GM12878 (cell line): ENCODE data around the gene GORASP1. TPM values are rescaled to one million over a fixed set of nuclear protein-coding genes. Genes with fewer than 3 reads are reported as not detected.

ENCODE experiments used
- ATAC-seq: fragments of 200-7000 bp; cut with Tn5 transposase; 3 replicates; pipeline ENCODE4 v1.9.1; 2020; ENCODE audit warnings: mild to moderate bottlenecking, moderate library complexity
- BruUV-seq: library from RNA; stranded (reverse); fragments of 400-500 nt; replicated peaks from 2 replicates; lab custom pipeline; 2021; lab: Mats Ljungman, UMichigan
- CTCF ChIA-PET: fragments of 300-600 bp; sonication (Branson Sonifier 250); formaldehyde crosslinking; extraction: SDS; loops from one replicate; lab custom pipeline; 2021; ENCODE audit warnings: inconsistent platforms; lab: Yijun Ruan, JAX
- POLR2A ChIA-PET: fragments of 350-600 bp; formaldehyde crosslinking; extraction: SDS; loops from one replicate; lab custom pipeline; 2021; ENCODE audit warnings: inconsistent platforms; lab: Charles Lee
- RAD21 ChIA-PET: fragments of 300-600 bp; sonication (Branson Sonifier 250); formaldehyde crosslinking; loops from one replicate; lab custom pipeline; 2023; ENCODE audit warnings: antibody characterized with exemption; ENCODE audit not compliant: unreplicated experiment; lab: Charles Lee
- SMC1A ChIA-PET: fragments of 300-600 bp; sonication (Branson Sonifier 250); formaldehyde crosslinking; loops from one replicate; lab custom pipeline; 2023; ENCODE audit not compliant: unreplicated experiment, uncharacterized antibody; lab: Charles Lee
- DNase-seq: peaks from one replicate; pipeline ENCODE4 v3.0.0-alpha.2; 2011; ENCODE audit warnings: low read depth, low spot score
- FAIRE-seq: peaks from 3 replicates; lab custom pipeline; 2011; peaks lifted over from hg19 to GRCh38; lab: Jason Lieb, UNC
- H2AFZ ChIP-seq: 2 replicates; pipeline ENCODE4 v1.6.0; 2011; ENCODE audit warnings: low read depth, low read length, control low read depth; ENCODE audit not compliant: control insufficient read depth
- H3K27ac ChIP-seq: 2 replicates; pipeline ENCODE4 v1.5.1; 2011; ENCODE audit warnings: control low read depth; ENCODE audit not compliant: control insufficient read depth, insufficient read depth
- H3K27me3 ChIP-seq, 2 experiments: replicated peaks in 1 of 2; 2 replicates each; pipeline versions ENCODE4 v1.6.0 to v1.6.1; 2011; ENCODE audit warnings: low read length in 1 of 2; ENCODE audit not compliant: control insufficient read depth in 2 of 2, insufficient read depth in 2 of 2
- H3K36me3 ChIP-seq, 2 experiments: 2 replicates each; pipeline ENCODE4 v1.5.1; 2011; ENCODE audit warnings: low read length in 1 of 2; ENCODE audit not compliant: control insufficient read depth in 2 of 2, insufficient read depth in 2 of 2
- H3K4me1 ChIP-seq: 2 replicates; pipeline ENCODE4 v1.6.1; 2011; ENCODE audit warnings: mild to moderate bottlenecking, low read length, moderate library complexity, mixed read lengths; ENCODE audit not compliant: control insufficient read depth, insufficient read depth
- H3K4me2 ChIP-seq: 2 replicates; pipeline ENCODE4 v1.6.0; 2011; ENCODE audit warnings: control low read depth; ENCODE audit not compliant: control insufficient read depth, insufficient read depth
- H3K4me3 ChIP-seq: fragments of 200-600 bp; sonication (generic); 2 replicates; pipeline ENCODE4 v1.5.1; 2016
- H3K79me2 ChIP-seq: 2 replicates; pipeline ENCODE4 v1.6.0; 2011; ENCODE audit warnings: low read length; ENCODE audit not compliant: control insufficient read depth, insufficient read depth
- H3K9ac ChIP-seq: 2 replicates; pipeline ENCODE4 v1.8.0; 2011; ENCODE audit warnings: low read length, control low read depth, mixed read lengths; ENCODE audit not compliant: control insufficient read depth, insufficient read depth
- H3K9me3 ChIP-seq: replicated peaks from 3 replicates; pipeline ENCODE4 v1.5.1; 2011; ENCODE audit warnings: mild to moderate bottlenecking, low read length; ENCODE audit not compliant: control insufficient read depth, insufficient read depth
- H4K20me1 ChIP-seq: 2 replicates; pipeline ENCODE4 v1.6.0; 2011; ENCODE audit not compliant: control insufficient read depth, insufficient read depth
- EED ChIP-seq: sonication (generic); IDR thresholded peaks from 2 replicates; pipeline ENCODE4 v1.6.1; 2016; ENCODE audit warnings: antibody characterized with exemption, low read depth
- FOXK2 ChIP-seq: fragments of 450-650 bp; IDR thresholded peaks from 2 replicates; pipeline ENCODE4 v1.6.1; 2017; ENCODE audit warnings: mild to moderate bottlenecking, moderate library complexity
- HDAC2 ChIP-seq: fragments of 200-600 bp; sonication (generic); IDR thresholded peaks from 2 replicates; pipeline ENCODE4 v1.6.1; 2017
- HDGF ChIP-seq: fragments of 450-650 bp; IDR thresholded peaks from 2 replicates; pipeline ENCODE4 v1.6.1; 2016; ENCODE audit warnings: antibody characterized with exemption
- IKZF2 ChIP-seq, 2 experiments: fragments of 450-650 bp; IDR thresholded peaks; 2 replicates each; pipeline ENCODE4 v1.6.1; 2017; ENCODE audit warnings: mild to moderate bottlenecking in 2 of 2, moderate library complexity in 2 of 2
- JUNB ChIP-seq: IDR thresholded peaks from 2 replicates; pipeline ENCODE4 v1.6.1; 2016; ENCODE audit warnings: antibody characterized with exemption, mild to moderate bottlenecking
- KAT2A ChIP-seq: conservative IDR thresholded peaks from 2 replicates; pipeline ENCODE4 v1.6.1; 2011; ENCODE audit warnings: low read depth, low read length; ENCODE audit not compliant: control insufficient read depth
- KDM1A ChIP-seq: fragments of 200-600 bp; sonication (generic); IDR thresholded peaks from 2 replicates; pipeline ENCODE4 v1.6.1; 2016; ENCODE audit warnings: borderline replicate concordance
- MTA2 ChIP-seq: fragments of 450-650 bp; IDR thresholded peaks from 2 replicates; pipeline ENCODE4 v1.6.1; 2016; ENCODE audit warnings: low read depth, mild to moderate bottlenecking, moderate library complexity
- NFXL1 ChIP-seq: fragments of 450-650 bp; IDR thresholded peaks from 2 replicates; pipeline ENCODE4 v1.6.1; 2017; ENCODE audit warnings: antibody characterized with exemption, mild to moderate bottlenecking, borderline replicate concordance
- PML ChIP-seq: IDR thresholded peaks from 2 replicates; pipeline ENCODE4 v1.6.1; 2012; ENCODE audit warnings: low read length, inconsistent platforms
- RBBP5 ChIP-seq: fragments of 200-600 bp; sonication (generic); conservative IDR thresholded peaks from 2 replicates; pipeline ENCODE4 v1.6.1; 2016
- SIN3A ChIP-seq: IDR thresholded peaks from 2 replicates; pipeline ENCODE4 v1.6.1; 2012; ENCODE audit warnings: low read depth, low read length, improper control_type of control experiment
- ZNF24 ChIP-seq: fragments of 450-650 bp; IDR thresholded peaks from 2 replicates; pipeline ENCODE4 v1.6.1; 2017; ENCODE audit warnings: antibody characterized with exemption, mild to moderate bottlenecking
- ZZZ3 ChIP-seq: IDR thresholded peaks from 2 replicates; pipeline ENCODE4 v1.6.1; 2011; ENCODE audit warnings: low read depth; ENCODE audit not compliant: control insufficient read depth, insufficient read length
- WGBS: methylation state at CpG from one replicate; pipeline ENCODE4 v1.1.6; 2016; ENCODE audit warnings: low lambda C conversion rate; ENCODE audit not compliant: insufficient replicate concordance, insufficient coverage; ENCODE audit errors: missing lambda C conversion rate; 5-methylcytosine and 5-hydroxymethylcytosine counted together
- in situ Hi-C: fragments of 300-500 bp; cut with MboI; formaldehyde crosslinking; loops from 9 replicates; pipeline ENCODE4 v1.14.3; 2018; ENCODE audit warnings: mixed read lengths
- intact Hi-C: fragments of 100-400 bp; cut with micrococcal nuclease; formaldehyde crosslinking; loops from one replicate; pipeline ENCODE4 v1.14.2; 2022; ENCODE audit not compliant: unreplicated experiment
- polyA plus RNA-seq, 11 experiments: library from polyadenylated mRNA; depleted of rRNA in 4 of 11; unstranded in 6 of 11; stranded (reverse) in 5 of 11; fragments of >200 nt; fragmentation: Nextera tagmentation in 4 of 11; fragmentation: Illumina TruSeq in 1 of 11; extraction: Ambion mirVana in 4 of 11; extraction: Trizol in 1 of 11; gene quantifications; 1 replicate in 1 of 11; 2 replicates in 10 of 11; pipeline versions ENCODE4 v1.2.1 to v1.2.3, GENCODE V29; 2011 to 2016; ENCODE audit warnings: inconsistent platforms in 2 of 11, missing spikeins in 2 of 11, low read depth in 1 of 11
- total RNA-seq, 4 experiments: library from RNA; depleted of rRNA in 3 of 4; stranded (reverse); fragments of >200 nt in 3 of 4; fragmentation: Illumina TruSeq in 1 of 4; extraction: Trizol in 1 of 4; gene quantifications; 2 replicates each; pipeline versions ENCODE4 v1.2.1 to v1.2.3, GENCODE V29; 2013 to 2021
- TF ChIP-seq, protein P1 (sequence below): fragments of 450-650 bp; formaldehyde crosslinking; IDR thresholded peaks from 2 replicates; pipeline ENCODE4 v1.5.0; 2022; ENCODE audit warnings: mild to moderate bottlenecking, missing genetic modification characterization
- TF ChIP-seq, protein P2 (sequence below): fragments of 150-350 bp; IDR thresholded peaks from 2 replicates; pipeline ENCODE4 v1.6.1; 2014; ENCODE audit warnings: mild to moderate bottlenecking, low read depth, low read length
- TF ChIP-seq, protein P3 (sequence below): fragments of 450-650 bp; formaldehyde crosslinking; IDR thresholded peaks from 2 replicates; pipeline ENCODE4 v1.4.0; 2022; ENCODE audit warnings: mild to moderate bottlenecking, moderate library complexity

GORASP1 gene
- total and polyA plus RNA-seq, 10 of the 15 experiments (the other 5 are each of a cell fraction or from before 2014, with no cell fraction given), result 3.6 to 32.7 (median 23.2) TPM

DNA sequence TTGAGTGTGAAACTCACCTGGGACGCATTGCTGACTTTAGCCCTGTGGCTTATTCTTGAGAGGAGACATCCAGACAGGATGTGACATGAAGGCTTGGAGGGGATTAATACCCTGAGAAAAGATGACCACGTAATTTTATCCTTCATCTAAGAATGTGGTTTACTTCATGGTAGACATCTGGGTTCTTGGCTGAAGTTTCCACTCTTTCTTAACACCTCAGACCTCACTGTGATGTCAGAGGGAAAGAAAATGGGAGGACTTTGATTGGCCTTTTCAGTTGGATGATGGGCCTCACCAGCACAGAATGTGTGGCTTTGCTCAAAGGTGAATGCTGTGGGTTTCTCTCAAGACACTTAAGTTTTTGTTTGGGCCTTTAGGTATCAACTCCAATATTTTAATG is 16.5 kb downstream of the GORASP1 start:
- in situ Hi-C loops, result no loop called here

More for the DNA sequence above, 16.5 kb downstream of the GORASP1 start:
- 0 out of 2 replicates have a peak, but pooled peaks cover 2% of the 10 kb centered on the region for H3K4me1 ChIP-seq
- no TSS peak for BruUV-seq
- no peak overlapping the region for H3K4me3 ChIP-seq
- ChIA-PET RAD21 (interaction anchor here (1.1 kb wide), 1 partner anchor 197 kb away, joined by 3 read pairs; no protein-coding TSS in a partner anchor), POLR2A (no interaction called here), SMC1A (no interaction called here), CTCF (interaction anchor here (1.1 kb wide), 1 partner anchor 198 kb away, joined by 3 read pairs; no protein-coding TSS in a partner anchor)
- 67% methylated on average over 2 of the region's 2 CpGs for WGBS
- no peak overlapping the region for H3K9ac ChIP-seq
- H3K9me3 ChIP-seq, result no peaks in the 10 kb centered on the region
- H3K36me3 ChIP-seq, result peaks cover 4 to 25% of the 10 kb centered on the region in 2 experiments; a peak in 3 of 4 replicates
- no peak overlapping the region for H2AFZ ChIP-seq
- ATAC-seq, result no peak
- intact Hi-C loops, result no loop called here
- no peak for FAIRE-seq
- H3K27me3 ChIP-seq, result no peaks in the 10 kb centered on the region
- no peak for DNase-seq
- no peaks in the 10 kb centered on the region for H4K20me1 ChIP-seq
- no peaks in the 10 kb centered on the region for H3K79me2 ChIP-seq
- no peak for TF ChIP-seq JUNB
- TF ChIP-seq, protein P1, sequence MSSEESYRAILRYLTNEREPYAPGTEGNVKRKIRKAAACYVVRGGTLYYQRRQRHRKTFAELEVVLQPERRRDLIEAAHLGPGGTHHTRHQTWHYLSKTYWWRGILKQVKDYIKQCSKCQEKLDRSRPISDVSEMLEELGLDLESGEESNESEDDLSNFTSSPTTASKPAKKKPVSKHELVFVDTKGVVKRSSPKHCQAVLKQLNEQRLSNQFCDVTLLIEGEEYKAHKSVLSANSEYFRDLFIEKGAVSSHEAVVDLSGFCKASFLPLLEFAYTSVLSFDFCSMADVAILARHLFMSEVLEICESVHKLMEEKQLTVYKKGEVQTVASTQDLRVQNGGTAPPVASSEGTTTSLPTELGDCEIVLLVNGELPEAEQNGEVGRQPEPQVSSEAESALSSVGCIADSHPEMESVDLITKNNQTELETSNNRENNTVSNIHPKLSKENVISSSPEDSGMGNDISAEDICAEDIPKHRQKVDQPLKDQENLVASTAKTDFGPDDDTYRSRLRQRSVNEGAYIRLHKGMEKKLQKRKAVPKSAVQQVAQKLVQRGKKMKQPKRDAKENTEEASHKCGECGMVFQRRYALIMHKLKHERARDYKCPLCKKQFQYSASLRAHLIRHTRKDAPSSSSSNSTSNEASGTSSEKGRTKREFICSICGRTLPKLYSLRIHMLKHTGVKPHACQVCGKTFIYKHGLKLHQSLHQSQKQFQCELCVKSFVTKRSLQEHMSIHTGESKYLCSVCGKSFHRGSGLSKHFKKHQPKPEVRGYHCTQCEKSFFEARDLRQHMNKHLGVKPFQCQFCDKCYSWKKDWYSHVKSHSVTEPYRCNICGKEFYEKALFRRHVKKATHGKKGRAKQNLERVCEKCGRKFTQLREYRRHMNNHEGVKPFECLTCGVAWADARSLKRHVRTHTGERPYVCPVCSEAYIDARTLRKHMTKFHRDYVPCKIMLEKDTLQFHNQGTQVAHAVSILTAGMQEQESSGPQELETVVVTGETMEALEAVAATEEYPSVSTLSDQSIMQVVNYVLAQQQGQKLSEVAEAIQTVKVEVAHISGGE (CRISPR knock-in tag), result no peak
- TF ChIP-seq, protein P2, sequence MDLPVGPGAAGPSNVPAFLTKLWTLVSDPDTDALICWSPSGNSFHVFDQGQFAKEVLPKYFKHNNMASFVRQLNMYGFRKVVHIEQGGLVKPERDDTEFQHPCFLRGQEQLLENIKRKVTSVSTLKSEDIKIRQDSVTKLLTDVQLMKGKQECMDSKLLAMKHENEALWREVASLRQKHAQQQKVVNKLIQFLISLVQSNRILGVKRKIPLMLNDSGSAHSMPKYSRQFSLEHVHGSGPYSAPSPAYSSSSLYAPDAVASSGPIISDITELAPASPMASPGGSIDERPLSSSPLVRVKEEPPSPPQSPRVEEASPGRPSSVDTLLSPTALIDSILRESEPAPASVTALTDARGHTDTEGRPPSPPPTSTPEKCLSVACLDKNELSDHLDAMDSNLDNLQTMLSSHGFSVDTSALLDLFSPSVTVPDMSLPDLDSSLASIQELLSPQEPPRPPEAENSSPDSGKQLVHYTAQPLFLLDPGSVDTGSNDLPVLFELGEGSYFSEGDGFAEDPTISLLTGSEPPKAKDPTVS, result no peak
- TF ChIP-seq PML, result no peak
- no peak for TF ChIP-seq IKZF2 (IDR thresholded peaks at IDR 0.05)
- no peak for TF ChIP-seq ZNF24
- no peak for TF ChIP-seq RBBP5
- TF ChIP-seq FOXK2, result no peak
- no peak for TF ChIP-seq MTA2
- TF ChIP-seq HDGF, result no peak
- no peak for TF ChIP-seq NFXL1
- TF ChIP-seq EED, result no peak
- TF ChIP-seq KDM1A, result no peak
- TF ChIP-seq, protein P3, sequence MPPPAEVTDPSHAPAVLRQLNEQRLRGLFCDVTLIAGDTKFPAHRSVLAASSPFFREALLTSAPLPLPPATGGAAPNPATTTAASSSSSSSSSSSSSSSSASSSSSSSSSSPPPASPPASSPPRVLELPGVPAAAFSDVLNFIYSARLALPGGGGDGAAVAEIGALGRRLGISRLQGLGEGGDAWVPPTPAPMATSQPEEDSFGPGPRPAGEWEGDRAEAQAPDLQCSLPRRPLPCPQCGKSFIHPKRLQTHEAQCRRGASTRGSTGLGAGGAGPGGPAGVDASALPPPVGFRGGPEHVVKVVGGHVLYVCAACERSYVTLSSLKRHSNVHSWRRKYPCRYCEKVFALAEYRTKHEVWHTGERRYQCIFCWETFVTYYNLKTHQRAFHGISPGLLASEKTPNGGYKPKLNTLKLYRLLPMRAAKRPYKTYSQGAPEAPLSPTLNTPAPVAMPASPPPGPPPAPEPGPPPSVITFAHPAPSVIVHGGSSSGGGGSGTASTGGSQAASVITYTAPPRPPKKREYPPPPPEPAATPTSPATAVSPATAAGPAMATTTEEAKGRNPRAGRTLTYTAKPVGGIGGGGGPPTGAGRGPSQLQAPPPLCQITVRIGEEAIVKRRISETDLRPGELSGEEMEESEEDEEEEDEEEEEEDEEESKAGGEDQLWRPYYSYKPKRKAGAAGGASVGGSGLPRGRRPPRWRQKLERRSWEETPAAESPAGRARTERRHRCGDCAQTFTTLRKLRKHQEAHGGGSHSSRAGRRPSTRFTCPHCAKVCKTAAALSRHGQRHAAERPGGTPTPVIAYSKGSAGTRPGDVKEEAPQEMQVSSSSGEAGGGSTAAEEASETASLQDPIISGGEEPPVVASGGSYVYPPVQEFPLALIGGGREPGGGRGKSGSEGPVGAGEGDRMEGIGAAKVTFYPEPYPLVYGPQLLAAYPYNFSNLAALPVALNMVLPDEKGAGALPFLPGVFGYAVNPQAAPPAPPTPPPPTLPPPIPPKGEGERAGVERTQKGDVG (CRISPR knock-in tag), result no peak
- TF ChIP-seq SIN3A, result no peak
- no peak for TF ChIP-seq ZZZ3
- no peak for TF ChIP-seq KAT2A
- no peak for TF ChIP-seq HDAC2
- no peak overlapping the region for H3K4me2 ChIP-seq
- no peak overlapping the region for H3K27ac ChIP-seq
